Mucosa of stomach (tissue), 1 donor: Measurements from ENCODE around the gene TRAF1.
A peak's percentile ranks its signal among the peaks of the same experiment; 100 is the strongest.

ENCODE experiments used
- H3K27me3 ChIP-seq: one replicate; pipeline ENCODE4 v1.7.0; 2013; ENCODE audit warnings: mild to moderate bottlenecking, low read length; ENCODE audit not compliant: control insufficient read depth, insufficient read depth
- H3K36me3 ChIP-seq: one replicate; pipeline ENCODE4 v1.7.0; 2013; ENCODE audit warnings: low read length; ENCODE audit not compliant: control insufficient read depth, insufficient read depth
- H3K4me1 ChIP-seq: one replicate; pipeline ENCODE4 v1.7.0; 2013; ENCODE audit warnings: mild to moderate bottlenecking, low read length; ENCODE audit not compliant: control insufficient read depth, insufficient read depth
- H3K4me3 ChIP-seq: one replicate; pipeline ENCODE4 v1.7.0; 2013; ENCODE audit warnings: low read length
- H3K9ac ChIP-seq: one replicate; pipeline ENCODE4 v1.7.0; 2013; ENCODE audit warnings: mild to moderate bottlenecking, low read length, moderate library complexity
- H3K9me3 ChIP-seq: one replicate; pipeline ENCODE4 v1.7.0; 2013; ENCODE audit warnings: mild to moderate bottlenecking, low read length, moderate library complexity; ENCODE audit not compliant: control insufficient read depth
- donor health status: Pancreatic carcinoma.

TRAF1 gene

GRCh38 chr9:120928015-120928482 lies 1.5 kb upstream of the TRAF1 start:
- H3K4me3 ChIP-seq = peak overlapping the region; percentile 9
- no peaks in the 10 kb centered on the region for H3K36me3 ChIP-seq
- H3K4me1 ChIP-seq = peaks cover 6% of the 10 kb centered on the region
- no peaks in the 10 kb centered on the region for H3K27me3 ChIP-seq
- H3K9me3 ChIP-seq = no peaks in the 10 kb centered on the region
- H3K9ac ChIP-seq = peak overlapping the region; percentile 60

- H3K4me3 ChIP-seq = no peak overlapping the region
- no peaks in the 10 kb centered on the region for H3K27me3 ChIP-seq
- peak overlapping the region; percentile 60 for H3K9ac ChIP-seq
- no peaks in the 10 kb centered on the region for H3K9me3 ChIP-seq
- H3K4me1 ChIP-seq = peaks cover 6% of the 10 kb centered on the region
- no peaks in the 10 kb centered on the region for H3K36me3 ChIP-seq
These were observed 846 bp upstream of the TRAF1 start for GRCh38 chr9:120927269-120928014.

- no peaks in the 10 kb centered on the region for H3K9me3 ChIP-seq
- no peaks in the 10 kb centered on the region for H3K4me1 ChIP-seq
- peak overlapping the region; percentile 50 for H3K9ac ChIP-seq
- H3K4me3 ChIP-seq = no peak overlapping the region
- no peaks in the 10 kb centered on the region for H3K36me3 ChIP-seq
- no peaks in the 10 kb centered on the region for H3K27me3 ChIP-seq
These were observed 830 bp downstream of the TRAF1 start for GRCh38 chr9:120925535-120926396.

GRCh38 chr9:120924698-120925534 lies 1.7 kb downstream of the TRAF1 start:
- Histone ChIP-seq H3K4me1 (no peaks in the 10 kb centered on the region), H3K9ac (no peak overlapping the region), H3K9me3 (no peaks in the 10 kb centered on the region), H3K27me3 (no peaks in the 10 kb centered on the region), H3K4me3 (no peak overlapping the region), H3K36me3 (no peaks in the 10 kb centered on the region)

GRCh38 chr9:120923620-120924328 lies 2.8 kb downstream of the TRAF1 start:
- H3K27me3 ChIP-seq = no peaks in the 10 kb centered on the region
- H3K9me3 ChIP-seq = no peaks in the 10 kb centered on the region
- H3K4me1 ChIP-seq = no peaks in the 10 kb centered on the region
- H3K36me3 ChIP-seq = no peaks in the 10 kb centered on the region
- H3K4me3 ChIP-seq = no peak overlapping the region
- no peak overlapping the region for H3K9ac ChIP-seq

GRCh38 chr9:120922404-120923195 lies 4.0 kb downstream of the TRAF1 start:
- Histone ChIP-seq H3K4me3 (no peak overlapping the region), H3K36me3 (no peaks in the 10 kb centered on the region), H3K9ac (no peak overlapping the region), H3K27me3 (no peaks in the 10 kb centered on the region), H3K9me3 (no peaks in the 10 kb centered on the region), H3K4me1 (no peaks in the 10 kb centered on the region)

GRCh38 chr9:120921661-120922181 lies 4.9 kb downstream of the TRAF1 start:
- Histone ChIP-seq H3K4me1 (no peaks in the 10 kb centered on the region), H3K9me3 (no peaks in the 10 kb centered on the region), H3K27me3 (no peaks in the 10 kb centered on the region), H3K4me3 (no peak overlapping the region), H3K36me3 (no peaks in the 10 kb centered on the region), H3K9ac (no peak overlapping the region)

- Histone ChIP-seq H3K9ac (no peak overlapping the region), H3K36me3 (no peaks in the 10 kb centered on the region), H3K9me3 (no peaks in the 10 kb centered on the region), H3K27me3 (no peaks in the 10 kb centered on the region), H3K4me1 (no peaks in the 10 kb centered on the region), H3K4me3 (no peak overlapping the region)
These were observed 5.8 kb downstream of the TRAF1 start for GRCh38 chr9:120920806-120921178.

- no peaks in the 10 kb centered on the region for H3K4me1 ChIP-seq
- H3K4me3 ChIP-seq = no peak overlapping the region
- no peaks in the 10 kb centered on the region for H3K36me3 ChIP-seq
These were observed 6.5 kb downstream of the TRAF1 start for GRCh38 chr9:120919843-120920805.

More at GRCh38 chr9:120919843-120920805, 6.5 kb downstream of the TRAF1 start:
- peak overlapping the region; percentile 11 for H3K9ac ChIP-seq
- no peaks in the 10 kb centered on the region for H3K9me3 ChIP-seq
- no peaks in the 10 kb centered on the region for H3K27me3 ChIP-seq
